CMK (cell line): Measurements from ENCODE around the gene KSR2.

Source experiments
- DNase-seq: peaks from one replicate; pipeline ENCODE4 v3.0.0-alpha.2; 2010; ENCODE audit warnings: low read depth

KSR2 gene

DNA sequence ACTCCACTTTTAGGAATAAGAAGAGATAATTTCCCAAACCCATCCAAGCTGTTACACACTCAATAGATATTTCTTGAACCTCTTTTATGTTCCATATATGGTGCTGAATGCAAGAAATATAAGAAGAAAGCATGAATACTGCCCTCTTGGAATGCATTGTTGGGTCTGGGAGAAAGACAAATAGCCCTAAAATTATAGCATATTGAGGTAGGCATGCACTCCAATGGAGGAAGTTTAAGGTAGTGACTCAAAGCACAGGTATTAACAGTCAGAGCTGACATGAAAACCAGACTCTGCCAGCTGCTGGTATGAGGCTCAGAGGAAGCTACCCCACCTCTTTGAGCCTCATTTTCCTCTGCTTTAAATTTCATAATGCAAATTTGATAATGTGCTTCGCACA lies 346.0 kb downstream of the KSR2 start:
- DNase-seq = no peak

DNA sequence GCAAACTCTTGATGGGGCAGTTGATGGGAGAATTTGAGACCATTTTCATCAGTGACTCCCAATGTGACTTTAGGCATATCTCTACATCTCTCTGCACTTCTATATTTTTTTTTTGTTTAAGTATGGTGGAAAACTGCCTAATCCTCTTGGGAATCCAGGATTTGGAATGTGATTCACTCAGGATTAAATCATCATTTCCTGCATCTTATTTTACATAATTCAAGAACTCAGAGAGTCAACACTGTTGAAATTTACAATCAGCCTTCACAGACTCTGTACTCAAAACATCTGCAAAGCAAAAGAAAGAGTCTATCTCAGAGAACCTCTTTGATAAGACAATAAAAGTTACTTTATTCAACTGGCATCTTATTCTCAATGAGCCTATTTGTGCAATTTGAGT lies 346.7 kb downstream of the KSR2 start:
- DNase-seq = no peak

DNA sequence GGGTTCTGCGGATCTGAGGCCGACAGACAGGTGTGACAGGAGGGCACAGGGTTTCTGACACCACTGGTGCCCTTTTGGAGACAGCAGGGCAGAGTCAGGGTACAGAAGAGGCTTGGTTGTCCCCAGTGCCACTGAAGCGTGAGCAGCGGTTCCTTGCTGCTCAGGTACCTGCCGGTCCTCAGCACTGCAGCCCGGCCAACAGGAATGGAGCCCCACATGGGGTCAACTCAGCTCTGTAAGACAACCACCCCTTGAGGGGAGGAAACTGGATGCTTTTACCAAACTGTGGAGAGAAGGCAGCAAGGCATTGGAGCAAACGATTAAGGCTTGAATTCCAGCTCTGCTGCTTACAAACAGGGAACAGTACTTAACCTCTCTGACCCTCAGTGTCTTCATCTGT lies 361.0 kb downstream of the KSR2 start:
- DNase-seq = no peak

DNA sequence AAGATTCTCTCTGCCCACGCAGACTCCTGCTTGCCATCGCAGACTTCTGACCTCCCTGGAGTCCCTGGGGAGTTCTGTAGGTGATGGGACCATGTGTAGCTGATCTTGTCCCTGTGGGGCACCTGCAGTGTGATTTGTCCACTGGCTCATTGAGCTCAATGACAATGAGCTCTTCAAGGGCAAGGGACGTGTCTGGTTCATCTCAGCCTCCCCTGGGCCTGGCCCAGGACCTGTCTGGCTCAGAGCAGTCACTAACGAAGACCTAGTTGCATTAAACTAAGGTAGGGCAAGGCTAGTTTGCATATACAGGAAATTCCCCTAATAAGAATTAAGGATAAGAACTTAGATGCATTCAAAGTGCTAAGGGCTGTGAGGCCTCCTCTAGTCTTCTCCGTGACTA lies 361.8 kb downstream of the KSR2 start:
- no peak for DNase-seq

DNA sequence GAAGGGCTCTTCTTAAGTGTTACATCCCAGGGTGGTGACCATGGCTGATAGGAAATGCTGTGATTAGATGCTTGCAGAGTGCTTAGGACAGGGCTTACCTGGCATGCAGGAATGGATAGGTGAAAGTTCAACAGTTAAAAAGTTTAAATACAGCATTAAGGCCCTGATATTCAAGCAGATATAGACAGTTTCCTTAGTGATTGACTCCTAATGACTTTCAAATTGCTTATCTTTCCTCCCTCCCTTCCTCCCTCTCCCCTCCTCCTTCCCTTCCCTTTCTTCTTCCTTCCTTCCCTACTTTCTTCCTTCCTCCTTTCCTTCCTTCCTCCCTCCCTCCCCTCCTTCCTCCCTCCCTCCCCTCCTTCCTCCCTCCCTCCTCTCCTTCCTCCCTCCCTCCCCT lies 362.8 kb downstream of the KSR2 start:
- DNase-seq = no peak

DNA sequence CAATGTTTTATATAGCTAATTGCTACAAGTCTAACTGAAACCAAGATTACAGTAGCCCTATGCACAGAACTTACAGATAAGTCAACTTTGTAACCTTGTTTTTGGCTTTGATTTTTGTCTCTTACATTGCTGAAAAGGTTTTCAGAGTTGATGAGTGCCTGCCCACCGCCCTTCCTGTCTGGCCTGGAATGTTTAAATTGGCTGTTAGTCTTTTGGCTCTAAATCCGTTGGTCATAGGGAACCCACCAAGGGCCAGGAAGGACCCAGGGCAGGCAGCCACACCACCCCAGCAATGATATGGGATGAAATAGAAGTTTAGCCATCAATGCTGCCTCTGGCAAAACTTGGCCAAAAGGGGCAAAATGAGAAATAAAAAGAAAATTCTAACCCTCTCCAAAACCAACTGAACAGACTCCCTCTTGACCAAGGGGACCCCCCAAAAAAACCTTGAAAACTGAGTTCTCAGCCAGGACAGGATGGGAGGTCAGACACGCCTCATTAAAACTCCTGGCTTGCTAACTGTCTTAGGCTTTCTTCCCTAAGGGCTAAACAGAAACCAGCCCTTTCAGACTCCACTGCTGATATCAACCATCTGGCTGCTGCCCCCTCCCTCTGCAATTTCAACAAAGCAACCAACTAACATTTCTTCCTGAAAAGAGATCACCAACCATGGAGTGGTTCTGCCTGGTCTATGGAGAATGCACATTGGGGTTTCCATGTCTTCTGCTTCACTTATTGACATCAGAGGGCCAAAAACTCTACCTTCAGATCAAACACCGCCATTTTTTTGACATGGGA lies 365.3 kb downstream of the KSR2 start:
- DNase-seq = no peak

DNA sequence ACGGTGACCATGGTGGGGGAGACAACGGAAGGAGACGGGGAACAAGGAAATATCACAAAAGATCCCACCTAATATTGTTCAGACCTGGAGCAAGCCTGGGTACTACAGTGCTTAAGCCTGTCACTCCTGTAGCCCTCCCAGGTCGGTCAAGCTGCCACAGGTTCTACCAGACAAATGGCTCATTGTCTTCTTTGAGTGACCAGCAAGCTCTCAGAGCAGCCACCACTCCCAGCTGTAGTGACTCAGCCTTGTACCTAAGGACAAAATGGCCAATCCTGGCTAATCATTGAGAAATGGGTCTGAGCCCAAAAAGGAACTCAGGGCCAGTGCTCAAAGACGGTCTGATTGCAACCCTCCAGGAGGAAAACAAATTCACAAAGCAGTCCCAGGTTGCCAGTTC lies 368.9 kb downstream of the KSR2 start:
- DNase-seq = no peak

DNA sequence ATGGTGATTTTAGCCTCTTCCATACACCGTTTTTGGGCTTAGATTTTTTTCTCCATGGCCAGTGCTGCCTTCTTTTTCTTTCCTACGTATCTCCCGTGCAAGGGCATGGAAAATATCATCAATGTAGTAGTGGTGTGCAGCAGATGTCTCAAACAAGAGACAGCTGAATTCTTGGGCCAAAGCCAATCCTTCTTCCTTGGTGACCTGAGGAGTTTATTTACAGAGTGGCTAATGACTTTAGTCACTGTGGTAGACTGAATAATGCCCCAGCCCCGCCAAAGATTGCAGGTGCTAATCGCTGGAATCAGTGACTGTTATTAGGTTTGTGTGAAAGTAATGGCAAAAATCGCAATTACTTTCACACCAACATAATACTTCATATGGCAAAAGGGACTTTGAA lies 371.8 kb downstream of the KSR2 start:
- no peak for DNase-seq

DNA sequence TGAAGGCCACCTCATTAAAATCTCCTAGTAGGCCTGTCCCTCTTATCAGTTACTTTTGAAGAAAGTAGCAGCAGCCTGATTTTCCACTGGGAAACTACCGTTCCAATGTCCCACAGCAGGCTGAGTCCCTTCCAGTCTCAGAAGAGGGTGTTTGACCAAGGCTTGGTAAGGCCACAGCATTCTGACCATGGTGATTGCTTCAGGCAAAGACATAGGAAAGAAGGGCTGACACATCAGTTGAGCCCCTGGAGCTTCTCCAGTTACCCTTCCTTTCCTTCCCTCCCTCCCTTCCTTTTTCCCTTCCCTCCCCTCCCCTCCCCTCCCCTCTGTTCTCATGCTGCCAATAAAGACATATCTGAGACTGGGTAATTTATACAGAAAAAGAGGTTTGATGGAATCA lies 373.0 kb downstream of the KSR2 start:
- no peak for DNase-seq

DNA sequence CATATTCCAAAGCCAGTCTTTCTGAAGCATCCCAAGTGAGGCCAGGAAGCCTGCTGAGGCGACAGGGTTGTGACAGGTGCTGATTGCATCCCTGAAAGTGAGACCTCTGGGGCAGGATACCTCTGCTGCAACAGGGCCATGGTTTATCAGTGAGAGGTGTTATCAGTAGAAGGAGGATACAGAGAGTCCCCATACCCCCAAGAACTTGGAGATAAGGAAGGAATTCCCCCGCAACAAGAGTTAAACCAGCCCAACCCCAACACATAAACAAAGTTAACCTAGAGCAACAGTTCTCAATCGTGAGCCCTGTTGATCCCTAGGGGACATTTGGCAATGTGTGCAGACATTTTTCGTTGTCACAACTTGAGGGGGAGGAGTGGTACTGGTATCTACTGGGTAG lies 374.3 kb downstream of the KSR2 start:
- DNase-seq = no peak

DNA sequence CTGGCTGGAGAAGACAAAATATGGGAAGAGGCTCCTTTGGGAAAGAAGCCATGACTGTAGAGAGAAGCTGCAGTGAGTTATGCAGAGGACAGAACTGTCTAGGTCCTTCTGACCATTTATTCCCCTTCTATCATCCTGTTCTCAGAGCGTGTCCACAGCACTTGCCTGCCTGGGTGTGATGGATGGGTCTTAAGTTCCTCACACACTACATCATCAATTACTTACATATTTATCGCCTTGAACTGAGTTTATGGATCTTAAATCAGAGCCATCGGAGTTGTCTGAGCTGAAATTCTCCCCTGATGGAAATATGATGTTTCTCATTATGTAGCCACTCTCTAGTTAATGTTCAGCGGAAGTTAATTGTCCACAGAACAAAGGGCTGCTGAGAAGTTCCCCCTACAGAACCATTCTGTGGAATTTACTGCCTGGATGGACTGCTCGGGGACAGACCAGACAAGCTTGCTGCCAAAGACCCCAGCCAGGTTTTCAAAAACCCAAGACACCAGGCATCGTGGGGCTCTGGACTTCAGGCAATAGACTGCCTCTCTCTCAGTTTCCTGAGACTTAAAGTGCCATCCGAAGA lies 374.9 kb downstream of the KSR2 start:
- DNase-seq = no peak

DNA sequence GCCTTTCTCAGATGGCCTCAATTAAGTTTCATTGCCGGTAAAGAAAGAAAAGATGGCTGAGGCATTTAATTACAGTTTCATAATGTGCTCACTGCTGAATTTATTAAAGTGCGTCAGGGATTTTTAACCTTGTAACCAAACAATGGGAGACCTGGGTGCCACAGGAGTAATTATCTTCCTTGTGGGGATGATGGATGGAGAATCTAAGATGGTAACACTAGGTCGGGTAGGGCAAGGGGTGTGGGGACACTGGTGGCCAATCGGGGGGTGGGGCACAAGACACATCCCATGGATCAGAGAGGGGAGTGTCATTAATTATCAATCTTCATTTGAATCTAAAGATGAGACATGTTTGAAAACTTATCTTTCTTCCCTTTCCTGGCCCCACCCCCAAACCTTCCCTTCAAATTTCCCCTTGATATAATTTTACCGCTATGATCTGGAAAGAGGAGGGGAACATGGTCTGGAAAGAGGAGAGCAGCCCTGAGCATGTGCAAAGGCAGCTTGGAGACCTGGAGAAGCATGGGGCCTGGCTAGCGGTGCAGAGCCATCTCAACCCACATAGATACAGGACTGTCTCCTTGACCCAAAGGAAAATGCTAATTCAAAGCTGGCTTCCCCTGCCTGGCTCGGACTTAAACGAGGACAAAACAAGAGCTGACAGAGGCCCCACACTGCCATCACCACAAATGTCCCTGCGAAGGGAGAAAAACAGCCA lies 376.0 kb downstream of the KSR2 start:
- no peak for DNase-seq

DNA sequence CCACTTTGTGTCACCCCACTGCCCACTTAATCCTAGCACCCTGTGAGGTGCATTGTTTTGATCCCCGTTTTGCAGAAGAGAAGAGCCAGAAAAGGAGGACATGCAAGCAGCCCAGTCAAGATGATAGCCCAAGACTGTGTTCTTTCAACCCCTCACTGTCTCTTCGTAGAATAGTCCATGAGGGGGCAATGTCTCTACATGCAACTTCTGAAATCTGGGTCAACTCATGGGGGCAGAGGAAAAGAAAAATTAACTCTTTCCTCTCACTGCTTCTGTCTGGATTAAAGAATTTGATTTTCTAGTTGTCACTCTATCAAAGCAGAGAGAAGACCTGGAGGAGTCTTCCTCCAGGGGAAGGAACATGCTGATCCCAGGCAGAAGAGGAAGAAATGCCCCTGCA lies 377.8 kb downstream of the KSR2 start:
- DNase-seq = no peak

DNA sequence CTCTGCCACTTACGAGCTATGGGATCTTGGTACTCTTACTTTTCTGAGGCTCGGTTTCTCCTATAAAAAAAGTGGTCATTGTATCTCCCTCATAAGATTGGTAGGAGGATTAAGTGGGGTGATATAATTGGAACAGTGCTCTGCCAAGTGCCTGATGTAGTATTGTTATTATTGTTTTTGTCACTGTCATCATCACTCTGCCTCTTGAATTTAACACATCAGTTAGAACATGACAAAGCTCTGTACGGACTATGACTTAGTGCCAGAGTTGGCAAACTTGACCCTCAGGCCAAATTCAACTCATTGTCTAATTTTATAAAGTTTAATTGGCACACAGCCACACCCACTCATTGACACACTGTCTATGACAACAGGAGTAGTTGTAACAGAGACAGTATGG lies 378.4 kb downstream of the KSR2 start:
- DNase-seq = no peak

DNA sequence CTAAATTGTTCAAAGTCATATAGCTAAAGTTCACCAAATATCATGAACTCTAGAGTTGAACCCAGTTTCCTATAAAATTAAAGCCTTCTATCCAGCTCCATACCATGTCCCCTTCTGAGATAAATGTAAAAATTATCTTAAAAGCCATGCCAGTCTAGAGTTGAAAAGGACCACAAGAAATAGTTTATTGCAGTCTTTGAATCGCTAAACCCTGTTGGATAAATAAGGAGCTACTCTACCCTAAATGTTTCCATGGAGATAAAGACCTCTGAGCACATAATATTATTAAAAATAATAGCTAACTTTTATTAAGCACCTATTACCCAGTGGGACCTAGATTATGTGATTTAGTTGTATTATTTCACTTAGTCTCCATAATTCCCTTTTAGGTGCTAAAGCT lies 379.8 kb downstream of the KSR2 start:
- DNase-seq = no peak

DNA sequence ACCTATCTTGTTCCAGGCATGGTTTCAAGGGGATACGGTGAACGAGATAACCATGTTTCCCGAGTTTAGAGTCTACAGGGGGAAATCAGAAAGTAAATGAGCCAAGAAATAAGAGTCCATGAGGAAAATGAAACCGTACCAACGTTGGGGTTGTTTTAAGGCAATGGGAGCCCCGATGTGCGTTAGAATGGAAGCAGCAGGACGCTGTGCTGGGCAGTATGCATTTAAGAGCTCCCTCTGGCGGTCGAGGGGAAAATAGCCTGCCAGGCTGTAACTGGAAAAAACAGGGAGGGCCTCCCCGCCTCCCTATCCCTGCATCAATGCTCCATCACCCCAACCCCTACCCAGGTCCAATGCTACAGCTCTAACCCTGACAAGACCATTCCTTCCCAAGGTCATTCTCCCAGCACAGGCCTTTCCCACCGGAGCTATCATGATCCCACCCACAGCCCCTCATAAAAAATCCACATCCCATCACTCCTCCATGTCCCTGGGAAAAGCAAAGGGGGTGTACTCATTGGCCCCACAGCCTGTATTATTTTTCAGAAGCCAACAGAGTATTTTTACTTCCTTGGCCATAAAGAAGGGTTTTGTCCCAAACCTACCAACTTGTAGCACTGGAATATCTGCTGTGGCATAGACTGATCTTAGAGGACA lies 381.0 kb downstream of the KSR2 start:
- DNase-seq = no peak

DNA sequence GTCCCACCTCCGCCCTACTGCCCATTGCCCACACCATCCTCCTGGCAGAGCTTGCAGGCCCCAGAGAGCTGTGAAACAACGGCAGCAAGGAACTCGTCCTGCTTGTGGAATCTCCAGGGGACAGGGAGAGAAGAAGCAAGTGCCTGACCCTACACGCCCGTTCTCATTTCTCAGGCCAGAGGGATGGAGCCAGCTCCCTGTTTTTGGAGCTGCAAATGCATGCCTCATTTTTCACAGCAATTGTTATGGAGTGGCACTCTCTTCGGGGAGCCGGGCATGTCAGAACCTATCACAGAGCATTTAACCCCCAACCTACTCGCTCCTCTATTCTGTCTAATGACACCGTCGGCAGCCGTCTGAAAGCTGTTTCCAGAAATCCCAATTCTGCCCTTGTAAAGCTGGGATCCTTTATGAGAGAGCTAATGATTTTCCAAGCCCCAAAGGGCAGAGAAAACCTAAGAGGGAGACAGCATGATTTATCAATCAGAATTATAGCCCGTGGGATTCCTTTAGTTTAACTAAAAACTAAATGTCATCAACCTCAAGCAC lies 385.0 kb downstream of the KSR2 start:
- DNase-seq = no peak

DNA sequence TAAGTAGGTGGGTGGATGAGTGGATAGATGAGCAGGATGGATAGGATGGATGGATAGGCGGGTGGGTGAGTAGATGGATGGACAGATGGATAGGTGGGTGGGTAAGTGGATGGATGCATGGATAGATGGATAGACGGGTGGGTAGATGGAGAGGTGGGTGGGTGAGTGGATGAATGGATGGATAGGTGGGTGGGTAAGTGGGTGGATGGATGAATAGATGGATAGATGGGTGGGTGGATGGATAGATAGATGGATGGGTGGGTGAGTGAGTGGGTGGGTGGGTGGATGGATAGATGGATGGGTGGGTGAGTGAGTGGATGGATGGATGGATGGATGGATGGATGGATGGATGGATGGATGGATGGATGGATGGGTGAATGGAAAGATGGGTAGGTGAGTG lies 385.7 kb downstream of the KSR2 start:
- DNase-seq = no peak

DNA sequence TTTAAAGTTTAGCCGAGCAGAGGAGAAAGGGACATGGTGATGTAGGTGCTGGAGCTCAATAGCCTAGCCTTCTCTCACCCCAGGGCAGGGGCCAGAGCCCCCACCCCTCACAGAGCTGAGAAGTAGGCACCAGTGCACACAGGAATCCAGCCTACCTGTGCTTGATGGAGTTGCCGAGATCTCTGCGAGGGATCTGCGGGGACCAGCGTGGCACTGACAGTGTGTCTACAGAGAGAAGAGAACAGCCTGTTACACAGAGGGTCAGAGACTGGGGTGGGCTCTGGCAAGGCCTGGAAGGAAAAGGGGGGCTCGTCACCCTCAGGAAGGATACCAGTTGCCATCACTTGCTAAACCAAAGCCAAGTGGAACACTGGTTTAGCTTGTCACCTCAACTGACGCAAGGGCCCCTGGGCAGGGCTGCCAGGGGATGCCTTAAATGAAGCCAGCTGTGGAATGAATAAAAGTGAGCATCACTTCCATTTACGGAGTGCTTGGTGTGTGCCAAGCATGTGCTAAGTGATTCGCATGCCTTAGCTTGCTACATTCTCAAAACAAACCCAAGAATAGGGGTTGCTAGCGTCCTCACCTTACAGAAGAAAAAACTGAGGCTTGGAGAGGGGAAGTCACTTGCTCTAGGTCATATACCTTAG lies 386.5 kb downstream of the KSR2 start:
- no peak for DNase-seq

DNA sequence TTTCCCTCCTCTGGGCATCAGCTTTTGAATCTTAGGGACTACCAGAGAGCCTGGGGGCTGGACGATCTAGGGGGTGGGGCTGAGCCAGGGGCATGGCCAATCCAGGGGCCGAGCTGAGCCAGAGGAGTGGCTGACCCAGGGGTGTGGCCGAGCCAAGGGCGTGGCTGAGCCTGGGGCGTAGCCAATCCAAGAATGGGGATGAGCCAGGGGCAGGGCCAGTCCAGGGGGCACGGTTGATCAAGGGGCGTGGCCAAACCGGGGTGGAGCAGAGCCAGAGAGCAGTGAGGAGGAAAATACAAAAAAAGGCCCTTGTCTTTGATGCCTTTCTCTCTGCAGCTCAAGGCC lies 388.1 kb downstream of the KSR2 start:
- no peak for DNase-seq

DNA sequence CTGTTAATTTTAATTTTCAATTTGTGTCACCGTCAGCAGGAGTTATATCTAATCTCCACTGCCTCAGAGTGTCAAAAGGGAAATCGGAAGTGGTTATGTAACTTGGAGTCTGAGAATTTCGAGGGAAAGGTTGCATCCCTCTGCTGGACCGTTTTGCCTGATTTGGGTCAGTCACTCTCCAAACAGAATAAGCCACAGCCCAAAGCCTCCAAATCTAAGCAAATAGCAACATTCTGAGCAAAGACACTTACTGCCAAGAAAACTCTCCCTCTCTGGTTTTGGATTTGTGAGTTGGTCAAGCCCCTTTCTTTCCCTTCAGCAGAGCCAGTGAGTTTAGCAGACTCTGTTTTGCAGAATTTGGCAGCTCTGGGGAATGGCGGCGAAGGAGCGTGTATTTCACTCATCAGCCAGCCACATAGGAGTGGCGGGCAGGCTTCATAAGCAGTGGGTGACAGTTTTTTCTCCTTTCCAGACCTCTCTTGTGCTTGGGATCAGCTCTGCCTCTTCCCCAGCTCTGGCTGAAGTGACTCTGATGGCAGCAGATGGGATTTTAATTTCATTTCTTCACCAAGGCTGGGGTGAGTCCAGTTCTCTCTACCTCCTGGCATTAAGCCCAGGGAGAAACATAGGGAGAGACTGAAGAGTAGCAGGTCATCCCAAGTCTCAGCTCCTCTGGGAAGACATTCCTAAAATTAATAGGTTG lies 388.6 kb downstream of the KSR2 start:
- DNase-seq = no peak
